AG08395 (cell line): ENCODE measurements around the gene PRKAR2B.
"Not testable (repeated sequence)": the region's sequence is repeated elsewhere in the genome, so short reads cannot be mapped to it uniquely, and the experiment has no call there.

Source experiments
- DNase-seq: peaks from one replicate; pipeline ENCODE4 v3.0.0; 2012; ENCODE audit warnings: mixed read lengths, low spot score

Gene PRKAR2B

GRCh38 chr7:107048783-107049418 is 4.4 kb downstream of the PRKAR2B start:
- no peak for DNase-seq

- DNase-seq = no peak
Observed at GRCh38 chr7:107049480-107049879, 5.0 kb downstream of the PRKAR2B start.

GRCh38 chr7:107049971-107050532 is 5.5 kb downstream of the PRKAR2B start:
- no peak for DNase-seq

GRCh38 chr7:107051376-107051775 is 6.9 kb downstream of the PRKAR2B start:
- DNase-seq = no peak

- DNase-seq = not testable (repeated sequence)
Observed at GRCh38 chr7:107054965-107055364, 10.5 kb downstream of the PRKAR2B start.

DNA sequence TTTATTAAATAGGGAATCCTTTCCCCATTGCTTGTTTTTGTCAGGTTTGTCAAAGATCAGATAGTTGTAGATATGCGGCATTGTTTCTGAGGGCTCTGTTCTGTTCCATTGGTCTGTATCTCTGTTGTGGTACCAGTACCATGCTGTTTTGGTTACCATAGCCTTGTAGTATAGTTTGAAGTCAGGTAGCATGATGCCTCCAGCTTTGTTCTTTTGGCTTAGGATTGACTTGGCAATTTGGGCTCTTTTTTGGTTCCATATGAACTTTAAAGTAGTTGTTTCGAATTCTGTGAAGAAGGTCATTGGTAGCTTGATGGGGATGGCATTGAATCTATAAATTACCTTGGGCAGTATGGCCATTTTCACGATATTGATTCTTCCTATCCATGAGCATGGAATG is 11.6 kb downstream of the PRKAR2B start:
- DNase-seq = not testable (repeated sequence)

- DNase-seq = no peak
Observed at GRCh38 chr7:107056728-107057473, 12.4 kb downstream of the PRKAR2B start.

DNA sequence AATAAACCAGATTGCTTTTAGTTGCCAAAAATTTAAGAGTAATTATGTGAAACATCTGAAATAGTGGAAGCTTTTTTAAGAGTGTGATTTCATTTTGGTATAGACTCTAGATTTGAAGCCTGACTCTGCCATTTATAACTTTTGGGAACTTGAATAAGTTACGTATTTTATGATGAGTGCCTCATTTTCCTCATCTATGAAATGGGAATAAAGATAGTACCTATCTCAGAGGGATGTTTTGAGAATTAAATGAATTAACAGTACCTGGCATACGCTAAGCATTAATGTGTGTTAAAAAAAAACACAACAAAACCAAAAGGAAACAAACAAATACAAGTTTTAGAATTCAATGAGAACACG is 12.9 kb downstream of the PRKAR2B start:
- no peak for DNase-seq

GRCh38 chr7:107059468-107059867 is 15.0 kb downstream of the PRKAR2B start:
- DNase-seq = no peak

DNA sequence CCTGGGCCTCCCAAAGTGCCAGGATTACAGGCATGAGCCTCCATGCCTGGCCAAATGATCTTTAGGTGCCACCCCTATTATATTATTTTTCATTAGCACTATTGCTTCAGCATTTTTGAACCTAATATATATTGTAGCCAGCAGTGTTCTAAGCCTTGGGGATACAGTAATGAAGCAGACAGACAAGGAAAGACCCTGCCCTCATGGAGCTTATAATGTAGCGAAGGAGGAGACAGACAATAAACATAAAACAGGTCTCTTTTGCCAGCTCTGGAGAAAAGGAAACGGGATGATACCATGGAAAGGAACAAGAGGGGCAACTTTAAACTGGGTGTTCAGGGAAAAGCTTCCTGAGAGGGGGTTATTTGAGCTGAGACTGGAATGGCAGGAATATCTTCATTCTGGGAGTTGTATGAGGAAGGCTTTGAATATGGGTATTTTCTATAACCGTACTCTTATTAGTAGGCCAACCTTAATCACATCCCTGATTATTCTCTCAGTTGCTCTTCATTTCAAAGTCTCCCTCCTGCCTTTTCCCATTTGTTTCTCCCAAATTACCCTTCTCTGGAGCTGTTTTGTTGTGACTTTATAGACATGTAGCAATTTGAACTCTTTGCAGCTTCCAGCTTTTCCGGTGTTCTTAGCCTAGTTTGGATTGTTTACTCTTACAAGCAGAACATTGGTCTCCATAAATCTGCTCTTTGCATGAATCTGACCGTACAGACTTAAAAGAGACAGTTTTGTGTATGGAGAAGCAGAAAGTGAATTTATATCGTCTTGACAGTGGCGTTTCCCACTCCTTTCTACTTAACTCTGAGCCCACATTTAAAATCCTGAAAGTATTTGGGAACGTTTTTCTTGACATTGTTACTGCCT is 19.0 kb downstream of the PRKAR2B start:
- no peak for DNase-seq

DNA sequence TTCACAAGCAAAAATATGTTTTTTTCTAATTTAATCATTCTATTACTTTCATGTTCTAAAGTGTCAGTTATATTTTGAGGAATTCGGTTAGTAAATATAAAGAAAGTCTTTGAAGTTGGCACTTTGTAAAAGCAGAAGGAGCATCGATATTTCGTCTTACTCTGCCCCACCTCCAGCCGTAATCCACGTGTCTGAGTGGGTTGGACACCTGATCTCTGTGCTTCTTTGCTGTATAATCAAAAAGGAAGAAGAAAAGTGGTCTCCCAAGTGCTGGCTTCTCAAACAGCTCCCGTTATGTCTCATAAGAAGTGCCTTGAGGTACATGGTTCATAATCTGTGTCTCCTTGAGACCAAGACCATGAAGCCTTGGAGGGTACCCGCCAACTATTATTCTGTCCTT is 19.8 kb downstream of the PRKAR2B start:
- no peak for DNase-seq

DNA sequence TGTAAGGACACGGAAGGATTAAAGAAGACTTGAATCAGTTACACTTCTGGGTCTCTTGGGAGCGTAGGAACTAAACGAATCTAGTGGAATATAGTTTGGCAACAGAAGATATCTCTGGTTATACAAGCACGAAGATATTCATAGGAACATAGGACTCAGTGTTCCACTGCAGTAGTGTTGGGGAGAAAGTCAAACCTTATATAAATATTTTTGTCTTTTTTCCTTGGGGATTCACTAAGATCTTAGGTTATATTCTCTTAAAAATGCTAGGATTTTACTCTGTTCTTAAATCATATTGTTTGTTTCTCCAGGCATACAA is 21.4 kb downstream of the PRKAR2B start:
- no peak for DNase-seq

DNA sequence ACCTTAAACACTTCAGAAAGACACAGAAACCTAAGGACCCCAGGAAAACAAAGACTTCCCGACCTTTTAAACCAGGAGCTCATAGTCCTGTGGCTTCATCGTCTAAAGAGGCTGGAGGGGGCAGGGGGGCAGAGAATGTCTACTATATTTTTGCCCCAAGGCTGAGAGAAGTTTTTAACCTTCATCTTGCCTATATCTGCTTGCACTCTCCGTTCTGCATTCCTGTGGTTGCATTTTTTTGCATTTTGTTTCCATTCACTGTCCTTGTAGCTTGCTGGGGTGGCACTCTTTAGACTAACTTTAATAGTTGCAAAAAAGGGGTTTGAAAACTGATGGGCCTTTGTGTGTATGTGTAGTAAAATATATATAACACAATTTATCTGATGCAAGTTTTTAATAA is 23.7 kb downstream of the PRKAR2B start:
- DNase-seq = peak; percentile 10

DNA sequence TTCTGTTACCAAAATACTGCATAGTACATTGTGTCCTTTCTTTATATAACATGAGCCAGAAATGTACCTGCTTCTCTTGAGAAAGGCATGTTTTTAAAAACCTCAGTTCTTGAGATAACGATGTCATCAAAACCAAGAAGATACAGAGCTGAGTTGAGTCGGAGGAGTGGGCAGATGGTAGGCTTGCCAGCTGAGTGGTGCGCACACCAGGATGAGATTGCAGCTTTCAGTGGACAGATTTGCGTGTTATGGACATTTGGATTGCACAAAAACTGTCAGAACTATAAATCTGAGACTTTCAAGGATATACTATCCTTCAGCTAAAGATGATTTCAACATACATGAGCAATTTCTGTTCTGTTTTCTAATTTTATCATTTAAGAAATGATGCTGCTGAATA is 25.0 kb downstream of the PRKAR2B start:
- no peak for DNase-seq

- no peak for DNase-seq
Observed at GRCh38 chr7:107070710-107071109, 26.2 kb downstream of the PRKAR2B start.

DNA sequence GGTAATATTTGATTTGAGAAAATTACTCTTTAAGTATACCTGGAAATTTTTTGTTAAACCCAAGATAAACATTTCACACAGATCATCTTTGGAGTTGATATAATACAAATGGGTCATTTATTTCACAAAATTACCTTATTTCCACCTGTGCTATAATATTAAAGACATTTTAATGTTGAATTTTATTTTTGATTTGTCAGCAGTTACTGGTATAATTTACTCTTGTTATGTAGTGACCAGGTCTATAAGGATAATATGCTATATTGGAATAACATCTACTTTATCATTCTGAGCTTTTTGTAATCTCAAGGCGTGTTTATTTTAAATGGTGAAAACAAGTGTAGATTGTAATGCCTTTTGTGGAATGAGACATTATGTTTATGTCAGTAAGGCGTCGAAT is 26.6 kb downstream of the PRKAR2B start:
- DNase-seq = no peak

- DNase-seq = no peak
Observed at GRCh38 chr7:107072133-107072532, 27.6 kb downstream of the PRKAR2B start.

DNA sequence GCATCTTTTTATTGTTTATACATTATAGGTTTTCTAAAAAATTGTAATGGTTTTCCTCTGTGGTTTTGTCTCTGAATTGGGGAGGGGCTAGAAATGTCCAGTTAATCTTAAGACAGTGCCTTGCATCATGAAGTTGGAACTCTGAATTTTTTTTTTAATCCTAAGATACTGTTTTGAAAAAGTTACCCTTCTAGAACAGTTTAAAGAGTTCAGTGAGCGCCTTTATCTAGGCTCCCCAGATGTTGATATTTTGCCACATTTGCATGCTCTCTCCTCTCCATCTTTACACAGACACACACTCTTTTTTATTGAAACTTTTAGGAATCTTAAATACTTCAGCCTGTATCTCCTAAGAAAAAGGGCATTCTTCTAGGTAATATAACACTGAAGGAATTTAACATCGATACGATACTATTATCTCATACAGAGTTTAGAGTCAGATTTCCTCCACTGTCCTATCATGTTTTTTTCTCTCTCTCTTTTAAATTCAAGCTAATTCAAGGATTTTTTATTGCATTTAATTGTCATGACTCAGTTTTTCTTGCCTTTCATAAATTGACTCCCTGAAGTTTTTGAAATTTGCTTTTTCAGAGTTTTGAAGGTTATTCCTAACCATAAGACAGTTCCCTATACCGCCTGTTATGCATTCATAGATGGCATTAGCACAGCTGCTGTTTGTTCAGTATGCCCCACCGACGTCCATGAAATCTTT is 31.5 kb downstream of the PRKAR2B start:
- DNase-seq = no peak

DNA sequence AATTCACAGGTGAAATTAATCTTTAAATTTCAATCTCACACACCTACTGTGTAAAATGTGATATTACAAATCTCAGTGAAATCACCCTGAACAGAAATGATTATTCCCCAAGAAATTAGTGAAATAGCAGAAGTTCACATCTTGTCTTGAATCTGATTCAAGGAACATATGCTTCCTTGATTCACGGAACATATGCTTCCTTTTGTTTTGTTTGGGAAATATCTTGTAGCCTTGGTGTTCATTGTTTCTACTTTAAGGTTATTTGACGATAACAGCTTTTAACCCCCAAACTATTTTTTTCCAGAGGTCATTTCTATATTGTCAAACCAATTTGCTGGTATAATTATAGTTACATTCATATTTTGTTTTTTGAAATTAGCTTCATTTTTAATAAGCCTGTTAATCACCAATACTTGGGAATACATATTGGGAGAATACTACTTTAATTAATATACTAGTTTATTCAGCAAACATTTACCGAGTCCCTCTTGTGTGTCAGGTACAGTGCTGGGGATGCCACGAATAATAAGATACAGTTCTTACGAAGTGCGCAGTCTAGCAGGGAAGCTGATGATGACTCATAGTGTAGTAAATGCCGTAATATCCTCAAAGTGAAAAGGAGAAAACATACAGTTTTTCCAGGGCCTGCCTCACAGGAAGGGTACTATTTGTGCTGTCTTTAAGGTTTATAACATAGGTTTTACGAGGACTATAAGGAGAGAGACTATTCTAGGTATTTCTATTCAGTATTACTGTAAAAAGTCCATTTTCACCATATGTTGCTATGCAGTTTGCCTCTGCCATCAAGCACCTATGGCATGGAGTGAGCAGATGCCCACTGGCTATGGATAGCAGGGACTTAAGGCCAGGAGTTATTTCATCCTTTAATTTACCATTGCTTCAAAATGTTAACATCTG is 32.5 kb downstream of the PRKAR2B start:
- DNase-seq = no peak

GRCh38 chr7:107077699-107078516 is 33.4 kb downstream of the PRKAR2B start:
- no peak for DNase-seq
